Measurements from ENCODE around the gene CDH4. TPM values are rescaled to one million over a fixed set of nuclear protein-coding genes. Genes with fewer than 3 reads are reported as not detected.
A peak's percentile ranks its signal among the peaks of the same experiment; 100 is the strongest.

The CDH4 gene
- total RNA-seq, 1 donor from 2014 or later: 2.2 TPM

DNA sequence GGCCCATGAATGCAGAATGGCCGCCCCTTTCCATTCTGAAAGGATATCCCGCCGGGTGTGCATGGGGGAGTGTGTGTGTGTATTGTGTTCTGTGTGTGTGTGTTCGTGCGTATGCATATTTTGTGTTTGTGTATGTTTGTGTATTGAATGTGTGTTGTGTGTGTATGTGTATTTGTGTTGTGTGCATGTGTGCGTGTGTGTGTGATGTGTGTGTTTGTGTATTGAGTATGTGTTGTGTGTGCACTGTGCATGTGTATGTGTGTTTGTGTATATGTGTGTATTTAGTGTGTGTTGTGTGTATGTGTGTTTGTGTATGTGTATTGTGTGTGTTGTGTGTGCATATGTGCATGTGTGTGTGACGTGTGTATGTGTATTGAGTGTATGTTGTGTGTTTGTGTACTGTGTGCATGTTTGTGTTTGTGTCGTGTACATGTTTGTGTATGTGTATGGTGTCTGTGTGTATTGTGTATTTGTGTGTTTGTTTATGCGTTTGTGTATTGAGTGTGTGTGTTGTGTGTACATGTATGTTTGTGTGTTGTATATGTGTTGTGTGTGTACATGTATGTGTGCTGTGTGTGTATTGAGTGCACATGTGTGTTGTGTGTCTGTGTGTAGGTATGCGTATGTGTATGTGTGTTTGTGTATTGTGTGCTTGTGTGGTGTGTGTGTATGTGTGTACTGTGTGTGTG lies 587.3 kb downstream of the CDH4 start:
- intact Hi-C loops (cut with DNase I): no loop called here
- DNase-seq (ENCODE audit: low spot score): no peak
- ATAC-seq: no peak

DNA sequence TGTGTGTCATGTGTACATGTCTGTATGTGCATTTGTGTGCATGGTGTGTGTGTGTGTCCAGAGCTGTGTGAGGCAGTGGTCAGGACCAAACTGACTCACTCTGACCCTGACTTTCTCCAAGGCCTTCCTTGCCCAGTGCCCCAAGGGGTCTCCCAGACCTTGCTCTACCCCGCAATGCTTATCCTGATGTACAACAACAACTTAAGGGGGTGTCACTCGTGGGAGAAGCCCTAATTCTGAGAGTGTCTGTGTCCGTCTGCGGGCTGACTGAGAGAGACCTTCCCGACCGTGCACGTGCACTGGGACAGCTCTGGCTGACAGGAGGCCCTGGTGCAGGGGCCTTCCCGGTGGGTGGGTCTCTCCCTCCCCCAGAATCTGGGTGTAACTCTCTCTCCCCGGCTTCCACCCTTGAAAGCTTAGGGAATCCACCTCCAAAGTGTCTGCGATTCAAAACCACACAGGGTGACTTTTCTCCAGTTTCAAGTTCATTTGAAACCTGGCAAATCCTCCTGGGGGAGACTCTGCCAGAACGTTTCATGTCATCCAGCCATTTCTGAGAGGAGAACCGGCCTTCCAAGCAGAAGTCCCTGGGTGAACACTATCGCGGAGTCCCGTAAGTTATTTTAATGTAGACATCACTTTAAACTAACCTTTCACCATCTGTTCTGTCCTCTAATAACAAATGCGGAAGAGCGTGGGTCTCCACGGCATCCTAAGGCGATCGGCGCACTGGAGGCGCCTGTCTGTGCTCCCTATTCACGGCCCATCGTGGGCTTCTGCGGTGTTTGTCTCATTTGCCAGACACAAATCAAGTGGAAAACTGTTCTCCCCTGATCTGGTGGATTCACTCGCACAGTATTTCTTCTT lies 588.1 kb downstream of the CDH4 start:
- ATAC-seq: no peak
- DNase-seq (ENCODE audit: low spot score): no peak

DNA sequence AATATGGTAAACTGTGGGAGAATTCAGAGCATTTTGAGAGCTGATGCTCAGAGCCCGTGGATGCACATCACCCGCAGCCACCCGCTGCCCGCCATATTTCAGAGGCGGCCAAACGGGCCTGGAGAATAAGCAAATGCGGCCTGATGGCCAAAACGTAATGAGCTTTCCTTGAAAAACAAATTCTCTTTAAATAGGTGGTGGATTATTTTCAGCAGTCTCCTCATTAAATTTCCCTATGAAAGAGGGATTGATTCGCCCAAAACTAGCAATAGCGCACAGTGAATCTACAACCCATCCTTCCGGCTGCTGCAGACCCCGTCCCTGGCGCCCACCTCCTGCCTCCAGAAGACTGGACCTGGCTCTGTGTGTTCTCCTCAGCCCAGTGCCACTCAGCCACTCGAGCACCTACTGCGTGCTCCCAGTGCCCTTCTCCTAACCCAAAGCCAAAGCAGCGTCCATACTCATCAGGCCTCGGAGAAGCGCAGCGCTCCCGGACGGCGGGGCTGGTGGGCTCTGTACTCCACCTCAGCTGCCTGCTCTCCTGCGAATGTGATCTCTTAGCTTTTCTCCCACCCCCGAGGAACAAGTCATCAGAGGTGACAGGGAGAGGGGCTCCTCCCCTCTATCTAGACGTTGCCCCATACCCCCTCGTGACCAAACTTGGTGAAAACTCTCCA lies 588.9 kb downstream of the CDH4 start:
- no peak for DNase-seq (ENCODE audit: low spot score)
- intact Hi-C loops (cut with DNase I): no loop called here

More for the DNA sequence above, 588.1 kb downstream of the CDH4 start:
- intact Hi-C loops (cut with DNase I): no loop called here

DNA sequence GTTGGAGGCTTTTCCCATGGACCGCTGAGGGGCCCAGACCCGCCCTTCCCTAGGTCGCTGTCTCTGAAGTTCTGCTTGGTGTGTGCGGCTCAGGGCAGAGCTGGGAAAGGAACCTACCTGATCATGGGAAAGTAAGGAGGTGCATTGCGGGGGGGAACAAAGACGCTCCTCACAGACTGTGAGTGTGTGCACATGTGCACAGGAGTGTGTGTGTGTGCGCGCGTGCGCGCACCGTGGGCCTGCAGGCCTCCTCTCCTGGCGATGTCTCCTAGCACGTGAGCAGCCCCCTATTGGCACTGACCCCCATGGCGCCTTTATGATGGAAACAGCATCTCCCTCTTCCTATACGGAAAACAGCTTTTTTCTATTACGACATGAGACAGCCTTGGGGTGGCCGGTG lies 589.5 kb downstream of the CDH4 start:
- ATAC-seq (no peak), DNase-seq (ENCODE audit: low spot score) (no peak)
- intact Hi-C loops (cut with DNase I): no loop called here

More for the DNA sequence above, 588.9 kb downstream of the CDH4 start:
- no peak for ATAC-seq

DNA sequence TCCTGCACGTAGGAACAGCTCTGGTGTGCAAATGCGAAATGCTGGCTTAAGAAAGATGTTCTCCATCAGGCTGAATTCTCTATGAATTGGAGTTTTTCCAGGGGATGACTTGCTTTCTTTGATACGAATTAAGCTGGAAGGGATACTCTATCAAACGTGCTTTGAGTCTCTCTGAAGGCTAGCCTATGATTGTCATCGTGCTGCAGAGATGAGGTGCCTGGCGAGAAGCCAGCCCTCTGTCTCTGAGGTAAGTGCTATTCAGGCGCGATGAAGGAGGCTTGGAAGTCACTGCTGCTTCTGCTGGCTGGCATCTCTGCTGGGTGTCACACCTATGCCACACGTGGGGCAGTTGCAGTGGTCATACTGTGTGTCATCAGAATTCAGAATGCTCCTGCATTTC lies 589.9 kb downstream of the CDH4 start:
- intact Hi-C loops (cut with DNase I): no loop called here
- ATAC-seq: no peak
- no peak for DNase-seq (ENCODE audit: low spot score)

DNA sequence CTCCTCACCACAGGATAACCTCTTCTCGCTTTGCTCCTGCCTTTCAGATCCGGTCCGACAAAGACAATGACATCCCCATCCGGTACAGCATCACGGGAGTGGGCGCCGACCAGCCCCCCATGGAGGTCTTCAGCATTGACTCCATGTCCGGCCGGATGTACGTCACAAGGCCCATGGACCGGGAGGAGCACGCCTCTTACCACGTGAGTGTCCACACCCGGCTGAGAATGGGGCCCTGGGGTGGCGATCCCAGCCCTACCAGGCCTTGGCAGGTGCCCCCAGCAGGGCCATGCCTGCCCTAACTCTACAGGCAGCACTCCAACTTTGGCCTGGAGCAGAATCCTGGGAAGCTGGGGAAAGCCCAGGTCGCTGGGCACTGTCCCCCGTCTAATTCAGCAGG lies 592.6 kb downstream of the CDH4 start:
- intact Hi-C loops (cut with DNase I): no loop called here
- DNase-seq (ENCODE audit: low spot score): no peak
- ATAC-seq: no peak

DNA sequence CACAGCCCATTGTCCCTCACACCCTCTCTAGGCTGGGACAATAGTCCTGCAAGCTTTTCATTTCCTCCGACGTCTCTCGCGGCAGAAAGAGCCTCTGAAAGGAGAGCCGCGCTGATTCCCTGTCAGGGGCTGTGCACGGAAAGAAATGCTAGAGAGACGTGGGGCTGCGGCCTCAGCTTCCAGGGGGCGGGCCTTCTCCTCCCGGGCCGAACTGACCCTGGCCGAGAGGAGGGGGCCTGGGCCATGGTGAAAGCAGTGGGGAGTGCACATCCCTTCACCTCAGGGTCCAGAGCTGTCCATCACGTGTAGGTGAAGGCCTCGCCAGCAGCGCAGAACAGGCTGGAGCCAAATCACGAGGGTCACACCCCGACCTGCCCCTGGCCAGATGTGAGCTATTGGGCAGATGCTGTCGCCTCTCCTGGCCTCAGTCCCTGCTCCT lies 593.2 kb downstream of the CDH4 start:
- peak; percentile 28 for ATAC-seq
- DNase-seq (ENCODE audit: low spot score): no peak
- intact Hi-C loops (cut with DNase I): no loop called here

DNA sequence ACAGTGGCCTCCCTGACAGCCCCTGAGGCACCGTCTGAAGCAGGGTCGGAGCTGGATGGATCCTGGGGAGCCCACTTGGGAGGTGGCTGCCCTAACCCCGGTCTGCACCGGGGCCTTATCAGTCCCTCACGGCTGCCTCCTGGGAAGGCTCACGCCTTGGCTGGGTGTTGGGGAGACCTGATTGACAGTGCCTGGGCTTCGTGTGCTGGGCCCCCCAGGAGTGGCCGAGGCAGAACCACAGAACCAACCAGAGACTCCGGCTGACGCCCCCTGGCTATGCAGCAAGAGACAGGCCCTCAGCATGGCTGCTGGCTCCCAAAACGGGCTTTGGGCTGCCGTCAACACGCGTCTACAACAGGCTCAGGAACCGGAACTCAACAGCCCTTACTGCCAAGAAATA lies 594.0 kb downstream of the CDH4 start:
- DNase-seq (ENCODE audit: low spot score) (no peak), ATAC-seq (no peak)
- intact Hi-C loops (cut with DNase I): no loop called here

DNA sequence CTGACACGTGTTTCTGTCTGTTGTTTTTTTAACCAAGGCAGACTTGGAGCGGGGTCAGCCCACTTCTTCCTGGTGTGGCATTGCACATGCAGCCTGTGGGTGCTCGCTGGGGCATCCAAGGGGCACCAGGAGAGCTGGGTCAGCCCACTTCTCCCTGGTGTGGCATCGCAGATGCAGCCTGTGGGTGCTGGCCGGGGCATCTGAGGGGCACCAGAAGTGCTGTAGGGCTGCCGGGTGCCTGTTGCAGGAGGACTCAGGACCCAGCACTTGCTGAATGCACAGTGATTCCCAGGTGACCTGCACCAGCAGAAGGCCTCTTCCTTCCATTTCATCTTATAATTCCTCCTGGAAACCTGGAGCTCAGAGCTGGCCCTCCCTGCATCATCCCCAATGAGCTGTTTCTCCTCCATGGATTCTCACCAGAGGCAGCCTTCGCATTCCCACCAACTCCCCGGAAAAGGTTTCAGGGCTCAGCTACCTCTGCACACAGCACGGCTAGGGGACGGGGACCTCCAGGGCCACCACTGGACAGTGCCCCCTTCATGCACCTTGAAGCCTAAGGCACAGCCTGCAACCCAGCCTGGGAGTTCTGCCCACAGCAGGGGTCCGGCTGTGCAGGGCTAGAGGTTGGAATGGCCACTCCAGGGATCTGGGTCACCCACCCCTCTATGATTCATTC lies 594.8 kb downstream of the CDH4 start:
- DNase-seq (ENCODE audit: low spot score) (no peak), ATAC-seq (no peak)
- intact Hi-C loops (cut with DNase I): no loop called here

DNA sequence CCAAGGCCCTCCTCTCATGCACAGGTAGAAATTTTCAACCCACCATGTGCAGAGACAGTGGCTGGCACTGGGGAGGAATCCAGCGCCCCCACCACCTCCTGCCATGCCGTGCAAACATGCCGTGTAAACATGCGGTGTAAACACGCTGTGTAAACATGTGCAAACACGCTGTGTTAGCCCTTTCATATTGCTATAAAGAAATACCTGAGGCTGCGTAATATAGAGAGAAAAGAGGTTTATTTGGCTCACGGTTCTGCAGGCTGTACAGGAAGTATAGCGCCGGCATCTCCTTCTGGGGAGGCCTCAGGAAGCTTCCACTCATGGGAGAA lies 595.3 kb downstream of the CDH4 start:
- intact Hi-C loops (cut with DNase I): no loop called here
- DNase-seq (ENCODE audit: low spot score) (no peak), ATAC-seq (no peak)

DNA sequence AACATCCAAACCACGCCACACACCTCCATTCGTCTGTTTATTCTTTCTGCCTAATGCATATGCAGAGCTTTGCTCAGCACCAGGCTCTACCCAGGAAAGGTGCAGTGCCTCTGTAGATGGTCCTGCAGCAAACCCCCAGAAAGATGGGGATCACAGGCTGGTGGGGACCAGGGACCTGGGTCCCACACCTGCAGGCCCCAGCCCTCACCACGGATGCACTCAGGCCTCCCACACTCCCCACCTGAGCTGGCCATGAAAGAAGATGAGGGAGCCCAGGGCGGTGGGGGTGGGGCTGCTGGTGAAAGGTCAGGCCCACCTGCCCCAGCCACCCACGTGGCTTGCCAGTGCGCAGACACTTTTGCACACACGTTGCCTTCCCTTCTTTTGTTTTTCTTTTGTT lies 595.9 kb downstream of the CDH4 start:
- DNase-seq (ENCODE audit: low spot score): no peak
- ATAC-seq: no peak
- intact Hi-C loops (cut with DNase I): no loop called here

DNA sequence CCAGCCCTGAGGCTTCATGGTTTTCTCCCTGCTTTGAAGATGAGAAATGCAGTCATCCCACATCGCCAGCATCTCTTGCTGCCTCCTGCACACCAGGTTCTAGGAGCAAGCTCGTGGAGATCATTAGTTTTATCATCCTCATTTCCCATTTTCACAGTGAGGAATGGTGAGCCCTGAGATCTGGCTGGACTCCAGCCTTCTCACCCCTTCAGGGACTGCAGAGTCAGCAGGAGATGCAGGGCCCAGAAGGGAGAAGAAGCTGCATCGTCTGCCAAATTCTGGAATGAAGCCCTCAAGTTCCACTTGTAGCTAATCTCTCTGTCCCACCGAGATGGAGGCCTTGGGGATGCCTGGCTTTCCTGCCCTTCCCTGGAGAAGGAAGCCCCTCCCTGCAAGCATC lies 596.8 kb downstream of the CDH4 start:
- intact Hi-C loops (cut with DNase I): no loop called here
- ATAC-seq: no peak
- DNase-seq (ENCODE audit: low spot score): no peak

DNA sequence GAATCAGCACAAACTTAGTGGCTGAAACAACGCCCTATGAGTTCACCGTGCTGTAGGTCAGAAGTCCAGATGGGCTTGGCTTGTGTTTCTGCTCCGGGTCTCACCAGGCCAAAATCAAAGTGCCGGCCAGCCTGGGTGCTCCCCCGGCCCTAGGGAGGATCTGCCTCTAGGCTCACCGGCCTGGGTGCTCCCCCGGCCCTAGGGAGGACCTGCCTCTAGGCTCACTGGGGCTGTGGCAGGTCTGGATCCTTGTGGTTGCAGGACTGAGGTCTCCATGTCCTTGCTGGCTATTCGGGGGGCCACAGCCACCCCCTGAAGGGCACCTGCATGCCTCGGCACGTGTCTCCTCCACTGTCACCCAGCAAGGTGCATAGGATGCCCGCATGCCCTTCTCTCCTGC lies 597.3 kb downstream of the CDH4 start:
- no peak for DNase-seq (ENCODE audit: low spot score)
- ATAC-seq: no peak
- intact Hi-C loops (cut with DNase I): no loop called here

DNA sequence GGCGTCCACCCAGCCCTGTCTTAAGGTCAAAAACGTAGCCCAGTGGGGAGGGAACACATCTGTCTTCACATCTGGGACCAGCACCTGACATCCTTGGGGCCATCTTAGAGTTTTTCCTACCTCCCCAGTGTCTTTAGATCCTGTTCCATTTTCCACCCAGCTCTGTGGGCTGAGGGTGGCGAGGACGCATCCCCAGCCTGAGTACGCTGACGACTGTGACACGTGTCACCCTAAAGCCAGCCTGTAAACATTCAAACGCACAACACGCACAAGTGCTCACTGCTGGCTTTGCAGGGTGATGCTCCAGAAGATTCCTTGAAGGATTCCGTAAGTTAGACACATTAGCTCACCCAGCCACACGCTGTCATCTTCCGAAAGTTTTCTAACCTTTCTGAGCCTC lies 597.8 kb downstream of the CDH4 start:
- intact Hi-C loops (cut with DNase I): no loop called here

DNA sequence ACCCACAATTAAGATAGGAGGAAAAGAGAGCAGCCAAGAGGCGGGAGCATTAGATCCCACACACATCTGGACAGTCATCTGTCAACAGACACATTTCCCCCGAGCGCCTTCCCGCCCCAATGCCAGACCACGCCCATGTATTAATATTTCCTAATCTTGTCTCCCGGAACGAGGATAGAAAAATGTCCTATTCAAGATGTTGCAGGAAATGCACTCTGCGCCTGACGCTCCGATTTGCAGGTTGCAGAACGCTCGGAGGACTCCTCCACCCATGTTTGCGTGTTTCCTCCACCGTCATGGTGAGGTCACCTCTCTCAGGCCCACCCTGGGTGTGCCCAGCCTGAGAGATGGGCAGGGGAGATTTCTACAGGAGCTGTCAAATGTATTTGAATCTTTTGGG lies 598.4 kb downstream of the CDH4 start:
- DNase-seq (ENCODE audit: low spot score): no peak
- intact Hi-C loops (cut with DNase I): no loop called here
- ATAC-seq: no peak

More for the DNA sequence above, 597.8 kb downstream of the CDH4 start:
- ATAC-seq (no peak), DNase-seq (ENCODE audit: low spot score) (no peak)

DNA sequence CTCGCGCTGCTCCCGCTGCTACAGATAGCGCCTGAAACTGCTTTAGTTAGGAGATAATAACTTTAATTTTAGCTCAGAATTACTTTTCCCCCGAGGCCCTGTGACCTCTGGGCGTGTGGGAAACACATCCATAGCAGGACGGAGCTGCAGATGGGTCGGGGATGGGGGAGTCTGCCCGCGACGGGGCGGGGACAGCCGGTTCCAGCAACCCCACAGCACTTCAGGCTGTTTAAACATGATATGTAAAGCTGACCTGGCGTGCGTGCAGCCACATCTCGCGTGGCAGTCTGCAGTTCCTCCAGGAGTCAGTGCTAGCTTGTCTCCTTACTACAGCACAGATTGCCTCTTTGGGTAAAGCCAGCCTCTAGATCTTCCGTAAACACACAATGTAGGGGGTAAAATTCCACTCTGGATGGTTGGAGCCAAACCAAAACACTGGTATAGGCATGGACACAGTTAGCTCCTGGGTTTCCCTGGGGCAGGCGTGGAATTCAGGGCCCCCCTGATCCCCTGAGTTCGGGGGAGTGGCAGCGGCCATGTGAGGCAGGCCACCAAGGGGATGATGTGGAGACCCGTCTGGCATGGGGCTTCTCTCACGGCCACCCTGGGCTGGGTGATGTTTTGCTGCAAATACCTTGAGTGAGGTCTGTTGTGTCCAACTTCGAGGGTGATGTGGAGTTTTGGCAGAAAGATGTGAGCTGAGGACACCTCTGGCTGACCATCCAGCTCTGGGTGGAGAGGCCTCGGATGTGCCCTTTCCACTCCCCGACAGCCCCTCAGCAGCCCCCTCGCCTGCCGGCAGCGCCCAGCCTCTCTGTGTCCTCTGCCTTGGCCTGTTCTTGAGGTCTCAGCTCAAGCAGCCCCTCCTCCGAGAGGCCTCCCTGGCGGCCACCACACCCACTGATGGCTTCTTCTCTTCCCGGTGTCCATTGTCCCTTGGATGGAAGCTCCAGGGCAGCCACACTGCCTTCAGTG lies 599.2 kb downstream of the CDH4 start:
- no peak for ATAC-seq
- no peak for DNase-seq (ENCODE audit: low spot score)
- intact Hi-C loops (cut with DNase I): no loop called here

DNA sequence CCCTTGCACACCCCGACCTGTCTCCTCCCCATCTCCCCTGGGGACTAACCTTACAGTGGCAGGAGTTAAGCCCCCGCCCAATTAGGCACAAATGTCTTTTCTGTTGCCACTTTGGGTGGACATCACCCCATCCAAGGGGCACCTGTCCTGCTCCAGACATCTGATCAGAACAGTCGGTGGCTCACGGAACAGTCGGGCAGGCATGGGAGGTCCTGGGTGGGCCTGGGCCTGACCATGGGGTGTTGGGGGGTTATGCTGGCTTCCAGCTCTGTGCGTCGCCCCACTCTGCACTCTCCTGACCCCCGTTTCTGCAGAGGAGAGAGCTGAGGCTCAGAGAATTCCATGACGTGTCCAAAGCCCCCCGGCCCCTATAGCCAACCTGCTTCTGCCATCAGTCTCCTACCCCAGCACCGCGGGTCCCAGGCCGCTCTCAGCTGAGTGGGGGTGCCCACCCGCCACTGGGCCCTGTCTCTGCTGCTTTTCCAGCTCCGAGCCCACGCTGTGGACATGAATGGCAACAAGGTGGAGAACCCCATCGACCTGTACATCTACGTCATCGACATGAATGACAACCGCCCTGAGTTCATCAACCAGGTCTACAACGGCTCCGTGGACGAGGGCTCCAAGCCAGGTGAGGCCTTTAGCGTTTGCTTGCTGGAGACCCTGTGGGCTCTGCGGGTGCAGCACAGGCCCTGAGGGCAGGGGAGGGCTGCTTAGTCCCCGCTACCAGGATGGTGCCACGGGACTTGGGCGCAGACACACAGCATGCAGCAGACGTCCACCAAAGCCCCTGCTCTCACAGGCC lies 600.4 kb downstream of the CDH4 start:
- DNase-seq (ENCODE audit: low spot score) (no peak), ATAC-seq (no peak)
- intact Hi-C loops (cut with DNase I): no loop called here
